ENCODE data around the gene SUPT5H. TPM values are rescaled to one million over a fixed set of nuclear protein-coding genes. Genes with fewer than 3 reads are reported as not detected.

SUPT5H gene
- total and polyA plus RNA-seq, 2 of the 13 experiments (the other 11 are each of a cell fraction or from before 2014, with no cell fraction given) = 48.2 to 51.7 TPM

DNA sequence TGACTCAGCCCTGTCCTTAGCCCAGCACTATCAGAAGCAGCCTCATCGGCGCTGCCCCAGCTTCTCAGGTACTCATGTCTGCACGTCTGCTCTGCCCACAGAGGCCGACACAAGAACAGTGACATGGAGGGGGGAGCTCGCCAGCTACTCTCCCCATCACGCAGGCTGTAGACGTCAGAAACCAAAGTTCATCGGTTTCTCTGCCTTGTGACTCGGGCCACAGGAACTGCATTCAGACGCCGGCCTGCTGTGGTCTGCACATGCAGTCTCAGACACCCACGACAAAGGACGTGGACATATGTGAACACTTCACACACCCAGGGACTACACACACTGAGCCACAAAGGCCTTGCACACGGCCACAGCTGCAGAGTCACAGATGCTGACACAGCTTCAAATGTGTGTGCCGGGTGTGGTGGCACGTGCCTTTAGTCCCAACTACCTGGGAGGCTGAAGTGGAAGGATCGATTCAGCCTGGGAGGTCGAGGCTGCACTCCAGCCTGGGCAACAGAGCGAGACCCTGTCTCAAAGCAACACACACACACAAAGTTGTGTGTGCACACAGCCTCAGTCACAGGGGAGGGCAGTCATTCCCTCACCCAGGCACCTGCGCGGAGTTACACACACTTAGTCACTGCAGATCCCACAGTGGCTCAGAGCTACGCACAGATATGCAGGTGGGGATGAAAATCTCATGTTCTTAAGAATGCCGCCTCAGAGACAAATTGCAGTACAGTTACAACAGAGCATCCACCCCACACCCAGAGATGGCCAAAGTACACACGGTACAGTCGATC, 43.6 kb upstream of the SUPT5H start (continued):
- TF ChIP-seq ZHX2 (IDR thresholded peaks at IDR 0.05; ENCODE audit: low read depth) (peak; percentile 82), ZHX2 (CRISPR knock-in tag; IDR thresholded peaks at IDR 0.05; ENCODE audit: borderline replicate concordance) (no peak), SIN3A (IDR thresholded peaks at IDR 0.05; ENCODE audit: borderline replicate concordance, low read depth, low read length) (peak; percentile 70; the same call in 1 of the 2 replicates), EHMT2 (IDR thresholded peaks at IDR 0.05; ENCODE audit: borderline replicate concordance, low read depth, low read length) (no peak), ZSCAN31 (CRISPR knock-in tag; IDR thresholded peaks at IDR 0.05; ENCODE audit: low read depth) (no peak; the same call in 1 of the 2 replicates), ZNF792 (CRISPR knock-in tag; IDR thresholded peaks at IDR 0.05) (peak; percentile 56; the same call in 1 of the 2 replicates), PHF20 (CRISPR knock-in tag; IDR thresholded peaks at IDR 0.05) (0 out of 2 replicates have a peak, but pooled peaks have one; percentile 43), NFKBIZ (CRISPR knock-in tag; IDR thresholded peaks at IDR 0.05) (no peak), MAX (IDR thresholded peaks at IDR 0.05) (peak; percentile 94), ZFP41 (CRISPR knock-in tag; IDR thresholded peaks at IDR 0.05; ENCODE audit: borderline replicate concordance) (0 out of 2 replicates have a peak, but pooled peaks have one; percentile 23)
- TF ChIP-seq, protein P1, sequence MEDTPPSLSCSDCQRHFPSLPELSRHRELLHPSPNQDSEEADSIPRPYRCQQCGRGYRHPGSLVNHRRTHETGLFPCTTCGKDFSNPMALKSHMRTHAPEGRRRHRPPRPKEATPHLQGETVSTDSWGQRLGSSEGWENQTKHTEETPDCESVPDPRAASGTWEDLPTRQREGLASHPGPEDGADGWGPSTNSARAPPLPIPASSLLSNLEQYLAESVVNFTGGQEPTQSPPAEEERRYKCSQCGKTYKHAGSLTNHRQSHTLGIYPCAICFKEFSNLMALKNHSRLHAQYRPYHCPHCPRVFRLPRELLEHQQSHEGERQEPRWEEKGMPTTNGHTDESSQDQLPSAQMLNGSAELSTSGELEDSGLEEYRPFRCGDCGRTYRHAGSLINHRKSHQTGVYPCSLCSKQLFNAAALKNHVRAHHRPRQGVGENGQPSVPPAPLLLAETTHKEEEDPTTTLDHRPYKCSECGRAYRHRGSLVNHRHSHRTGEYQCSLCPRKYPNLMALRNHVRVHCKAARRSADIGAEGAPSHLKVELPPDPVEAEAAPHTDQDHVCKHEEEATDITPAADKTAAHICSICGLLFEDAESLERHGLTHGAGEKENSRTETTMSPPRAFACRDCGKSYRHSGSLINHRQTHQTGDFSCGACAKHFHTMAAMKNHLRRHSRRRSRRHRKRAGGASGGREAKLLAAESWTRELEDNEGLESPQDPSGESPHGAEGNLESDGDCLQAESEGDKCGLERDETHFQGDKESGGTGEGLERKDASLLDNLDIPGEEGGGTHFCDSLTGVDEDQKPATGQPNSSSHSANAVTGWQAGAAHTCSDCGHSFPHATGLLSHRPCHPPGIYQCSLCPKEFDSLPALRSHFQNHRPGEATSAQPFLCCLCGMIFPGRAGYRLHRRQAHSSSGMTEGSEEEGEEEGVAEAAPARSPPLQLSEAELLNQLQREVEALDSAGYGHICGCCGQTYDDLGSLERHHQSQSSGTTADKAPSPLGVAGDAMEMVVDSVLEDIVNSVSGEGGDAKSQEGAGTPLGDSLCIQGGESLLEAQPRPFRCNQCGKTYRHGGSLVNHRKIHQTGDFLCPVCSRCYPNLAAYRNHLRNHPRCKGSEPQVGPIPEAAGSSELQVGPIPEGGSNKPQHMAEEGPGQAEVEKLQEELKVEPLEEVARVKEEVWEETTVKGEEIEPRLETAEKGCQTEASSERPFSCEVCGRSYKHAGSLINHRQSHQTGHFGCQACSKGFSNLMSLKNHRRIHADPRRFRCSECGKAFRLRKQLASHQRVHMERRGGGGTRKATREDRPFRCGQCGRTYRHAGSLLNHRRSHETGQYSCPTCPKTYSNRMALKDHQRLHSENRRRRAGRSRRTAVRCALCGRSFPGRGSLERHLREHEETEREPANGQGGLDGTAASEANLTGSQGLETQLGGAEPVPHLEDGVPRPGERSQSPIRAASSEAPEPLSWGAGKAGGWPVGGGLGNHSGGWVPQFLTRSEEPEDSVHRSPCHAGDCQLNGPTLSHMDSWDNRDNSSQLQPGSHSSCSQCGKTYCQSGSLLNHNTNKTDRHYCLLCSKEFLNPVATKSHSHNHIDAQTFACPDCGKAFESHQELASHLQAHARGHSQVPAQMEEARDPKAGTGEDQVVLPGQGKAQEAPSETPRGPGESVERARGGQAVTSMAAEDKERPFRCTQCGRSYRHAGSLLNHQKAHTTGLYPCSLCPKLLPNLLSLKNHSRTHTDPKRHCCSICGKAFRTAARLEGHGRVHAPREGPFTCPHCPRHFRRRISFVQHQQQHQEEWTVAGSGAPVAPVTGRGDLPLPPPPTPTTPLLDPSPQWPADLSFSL (CRISPR knock-in tag; IDR thresholded peaks at IDR 0.05) = peak; percentile 95
- TF ChIP-seq, protein P2, sequence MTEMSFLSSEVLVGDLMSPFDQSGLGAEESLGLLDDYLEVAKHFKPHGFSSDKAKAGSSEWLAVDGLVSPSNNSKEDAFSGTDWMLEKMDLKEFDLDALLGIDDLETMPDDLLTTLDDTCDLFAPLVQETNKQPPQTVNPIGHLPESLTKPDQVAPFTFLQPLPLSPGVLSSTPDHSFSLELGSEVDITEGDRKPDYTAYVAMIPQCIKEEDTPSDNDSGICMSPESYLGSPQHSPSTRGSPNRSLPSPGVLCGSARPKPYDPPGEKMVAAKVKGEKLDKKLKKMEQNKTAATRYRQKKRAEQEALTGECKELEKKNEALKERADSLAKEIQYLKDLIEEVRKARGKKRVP (CRISPR knock-in tag; IDR thresholded peaks at IDR 0.05) = peak in 1 of 2 experiments; percentile 51; a peak in 1 of 4 replicates
- TF ChIP-seq, protein P3, sequence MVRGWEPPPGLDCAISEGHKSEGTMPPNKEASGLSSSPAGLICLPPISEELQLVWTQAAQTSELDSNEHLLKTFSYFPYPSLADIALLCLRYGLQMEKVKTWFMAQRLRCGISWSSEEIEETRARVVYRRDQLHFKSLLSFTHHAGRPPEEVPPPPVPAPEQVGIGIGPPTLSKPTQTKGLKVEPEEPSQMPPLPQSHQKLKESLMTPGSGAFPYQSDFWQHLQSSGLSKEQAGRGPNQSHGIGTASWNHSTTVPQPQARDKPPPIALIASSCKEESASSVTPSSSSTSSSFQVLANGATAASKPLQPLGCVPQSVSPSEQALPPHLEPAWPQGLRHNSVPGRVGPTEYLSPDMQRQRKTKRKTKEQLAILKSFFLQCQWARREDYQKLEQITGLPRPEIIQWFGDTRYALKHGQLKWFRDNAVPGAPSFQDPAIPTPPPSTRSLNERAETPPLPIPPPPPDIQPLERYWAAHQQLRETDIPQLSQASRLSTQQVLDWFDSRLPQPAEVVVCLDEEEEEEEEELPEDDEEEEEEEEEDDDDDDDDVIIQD (CRISPR knock-in tag; IDR thresholded peaks at IDR 0.05; ENCODE audit: low read depth) = peak; percentile 70
